Stimulated activated naive CD4-positive, alpha-beta T cell treated with Interleukin-2 at 50 U/mL for 16 hours (primary cell): ENCODE measurements around the gene POTEI.
"Not testable (repeated sequence)": the region's sequence is repeated elsewhere in the genome, so short reads cannot be mapped to it uniquely, and the experiment has no call there.

Experiments used
- DNase-seq: peaks from one replicate; lab custom pipeline; 2025; lab: John Stamatoyannopoulos, UW

POTEI gene

DNA sequence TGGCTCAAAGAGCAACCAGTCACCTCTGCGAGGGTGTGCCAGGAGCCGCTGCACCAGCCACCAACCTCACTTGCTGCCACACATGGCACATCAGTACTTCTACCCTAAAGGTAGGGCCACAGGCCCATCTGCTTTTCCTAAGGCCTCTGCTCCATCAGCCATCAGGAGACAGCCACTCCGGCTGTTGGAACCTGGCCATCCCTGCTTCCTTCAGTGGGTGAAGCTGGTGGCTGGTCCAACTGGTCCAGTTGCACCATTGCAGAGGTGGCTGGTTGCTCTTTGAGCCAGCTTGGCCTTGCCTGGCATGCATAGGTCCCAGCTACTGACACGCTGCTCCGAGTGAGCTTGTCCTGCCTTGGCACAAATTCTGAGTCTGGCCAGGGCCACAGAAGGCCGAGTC lies 53.7 kb downstream of the POTEI start:
- DNase-seq, result not testable (repeated sequence)

- not testable (repeated sequence) for DNase-seq
Observed at GRCh38 chr2:130454712-130455083, 54.4 kb downstream of the POTEI start.

GRCh38 chr2:130453955-130454711 lies 55.0 kb downstream of the POTEI start:
- DNase-seq, result not testable (repeated sequence)

GRCh38 chr2:130452897-130453296 lies 56.2 kb downstream of the POTEI start:
- DNase-seq, result not testable (repeated sequence)

- DNase-seq, result not testable (repeated sequence)
Observed at GRCh38 chr2:130451823-130452222, 57.3 kb downstream of the POTEI start.

GRCh38 chr2:130451278-130451677 lies 57.9 kb downstream of the POTEI start:
- not testable (repeated sequence) for DNase-seq

DNA sequence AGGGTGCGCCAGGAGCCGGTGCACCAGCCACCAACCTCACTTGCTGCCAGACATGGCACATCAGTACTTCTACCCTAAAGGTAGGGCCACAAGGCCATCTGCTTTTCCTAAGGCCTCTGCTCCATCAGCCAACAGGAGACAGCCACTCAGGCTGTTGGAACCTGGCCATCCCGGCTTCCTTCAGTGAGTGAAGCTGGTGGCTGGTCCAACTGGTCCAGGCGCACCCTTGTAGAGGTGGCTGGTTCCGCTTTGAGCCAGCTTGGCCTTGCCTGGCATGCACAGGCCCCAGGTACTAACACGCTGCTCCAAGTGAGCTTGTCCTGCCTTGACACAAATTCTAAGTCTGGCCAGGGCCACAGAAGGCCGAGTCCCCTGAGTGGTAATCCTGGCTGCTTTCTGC lies 58.8 kb downstream of the POTEI start:
- DNase-seq, result not testable (repeated sequence)

DNA sequence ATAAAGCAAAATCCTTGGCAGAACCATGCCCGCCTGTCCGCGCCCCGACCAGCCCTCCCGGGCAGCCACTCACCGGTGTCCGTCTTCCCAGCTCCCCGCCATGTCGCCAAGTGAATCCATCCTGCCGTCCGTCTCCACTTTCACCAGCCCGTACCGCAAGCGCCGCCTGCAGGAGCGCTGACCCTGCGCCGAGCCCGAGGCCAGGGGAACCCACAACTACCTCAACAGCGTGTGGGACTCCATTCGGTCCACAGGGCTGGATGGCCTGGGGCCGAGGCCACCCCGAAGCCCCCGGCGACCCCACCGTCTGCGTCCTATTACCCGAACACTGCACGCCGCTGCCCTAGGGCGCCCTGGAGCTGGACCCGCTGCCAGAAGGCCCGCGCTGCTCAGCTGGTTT lies 81.5 kb downstream of the POTEI start:
- DNase-seq, result not testable (repeated sequence)

- not testable (repeated sequence) for DNase-seq
Observed at GRCh38 chr2:130418845-130419244, 90.3 kb downstream of the POTEI start.

- DNase-seq, result not testable (repeated sequence)
Observed at GRCh38 chr2:130416693-130417092, 92.4 kb downstream of the POTEI start.
